GM19238 (cell line): ENCODE results near the gene ARL6.

ENCODE experiments used
- DNase-seq: peaks from one replicate; pipeline ENCODE4 v3.0.0; 2011; ENCODE audit warnings: low spot score; ENCODE audit not compliant: insufficient read length

ARL6 gene

GRCh38 chr3:97764407-97765238, at the start of gene ARL6:
ARL6 (plus strand) TSS chr3:97764758; CDS start chr3:97768108, 3,350 bp downstream.
- peak; percentile 59 for DNase-seq

GRCh38 chr3:97719156-97719821, 45.3 kb upstream of the ARL6 start:
- DNase-seq = peak; percentile 12

GRCh38 chr3:97720417-97720816, 44.1 kb upstream of the ARL6 start:
- no peak for DNase-seq

- no peak for DNase-seq
These were observed 43.1 kb upstream of the ARL6 start for GRCh38 chr3:97721446-97721845.

DNA sequence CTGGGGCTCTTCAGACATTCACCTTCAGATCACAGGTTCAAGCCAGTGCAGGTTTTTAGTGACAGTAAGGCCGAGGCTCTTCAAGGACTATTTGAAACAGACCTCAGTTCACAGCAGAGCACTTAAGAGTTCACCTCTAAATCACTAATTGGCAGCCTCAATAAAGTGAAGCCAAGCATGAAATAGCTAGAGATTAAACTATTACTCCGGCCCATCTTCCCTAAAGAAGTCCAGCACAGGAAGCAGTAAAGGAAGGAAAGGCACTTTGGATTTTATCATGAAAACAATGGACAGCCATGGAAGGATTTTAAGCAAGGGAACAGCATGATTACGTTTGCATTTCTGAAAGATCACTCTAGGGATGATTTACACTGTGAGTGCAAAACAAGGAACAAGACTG, 27.6 kb upstream of the ARL6 start:
- DNase-seq = no peak

DNA sequence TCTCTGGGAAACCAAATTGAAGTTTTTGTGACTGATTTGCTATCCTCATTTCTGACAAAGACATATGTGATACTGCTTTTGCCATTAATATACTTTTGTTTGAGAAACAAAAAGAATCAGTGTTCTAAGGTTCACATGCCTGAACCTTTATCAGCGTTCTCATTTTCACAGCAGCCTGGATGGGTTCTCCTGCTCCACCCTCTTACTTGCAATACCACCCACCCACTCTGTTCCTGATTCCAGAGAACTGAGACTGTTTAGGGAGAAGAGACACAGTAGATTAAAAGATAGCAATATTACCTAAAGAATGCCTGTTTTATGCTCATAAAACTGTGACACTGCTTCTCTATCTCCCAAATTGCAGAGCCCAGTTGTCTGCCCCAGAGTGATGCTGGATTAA, 25.8 kb upstream of the ARL6 start:
- no peak for DNase-seq

GRCh38 chr3:97742036-97742435, 22.5 kb upstream of the ARL6 start:
- no peak for DNase-seq

GRCh38 chr3:97744289-97744688, 20.3 kb upstream of the ARL6 start:
- no peak for DNase-seq

DNA sequence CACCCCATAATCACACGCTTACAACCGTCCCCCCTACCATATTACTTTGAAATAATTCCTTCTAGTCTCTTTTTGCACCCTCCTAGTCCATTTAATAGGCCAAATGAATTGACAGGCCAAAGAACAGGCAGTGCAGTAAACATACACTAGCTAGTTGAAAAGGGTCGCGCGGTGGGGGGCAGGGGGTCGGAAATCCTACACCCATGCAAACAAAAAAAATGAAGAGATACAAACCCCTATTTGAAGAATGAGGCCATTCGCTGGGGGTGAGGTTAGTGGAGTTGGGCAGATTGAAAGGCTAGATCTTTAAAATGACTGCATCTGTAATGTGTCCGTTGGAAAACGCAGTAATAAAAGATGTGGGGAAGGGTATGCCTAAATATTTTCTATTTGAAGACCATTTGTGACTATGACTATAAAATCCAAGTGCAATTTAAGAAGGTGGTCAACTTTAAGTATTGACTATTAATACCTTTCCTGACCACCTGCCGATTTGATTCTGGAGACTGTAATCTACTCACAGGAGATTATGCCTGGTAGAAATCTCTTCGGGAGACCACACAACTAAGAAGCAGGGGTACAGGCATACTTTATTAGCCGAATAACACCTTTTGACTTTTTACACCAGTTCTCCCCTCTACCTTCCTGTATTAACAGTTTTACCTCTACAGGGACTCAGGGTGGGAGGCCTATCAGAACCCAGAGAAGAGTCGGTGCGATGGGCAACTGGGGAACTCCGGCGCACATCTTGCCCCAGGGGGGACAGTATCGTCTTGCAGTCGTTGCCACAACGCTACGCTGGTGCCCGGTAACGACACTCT, 762 bp upstream of the ARL6 start:
- no peak for DNase-seq

- no peak for DNase-seq
These were observed 778 bp downstream of the ARL6 start for GRCh38 chr3:97765336-97765735.

DNA sequence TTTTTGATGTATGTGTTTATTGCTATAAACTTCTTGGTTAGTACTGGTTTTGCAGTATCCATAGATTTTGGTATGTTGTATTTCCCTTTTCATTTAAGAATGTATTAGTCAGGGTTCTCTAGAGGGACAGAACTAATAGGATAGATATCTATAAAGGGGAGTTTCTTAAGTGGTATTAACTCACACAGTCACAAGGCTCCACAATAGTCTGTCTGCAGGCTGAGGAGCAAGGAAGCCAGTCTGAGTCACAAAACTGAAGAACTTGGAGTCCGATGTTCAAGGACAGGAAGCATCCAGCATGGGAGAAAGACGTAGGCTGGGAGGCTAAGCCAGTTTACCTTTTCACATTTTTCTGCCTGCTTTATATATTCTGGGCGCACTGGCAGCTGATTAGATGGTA, 8.4 kb downstream of the ARL6 start:
- DNase-seq = no peak

DNA sequence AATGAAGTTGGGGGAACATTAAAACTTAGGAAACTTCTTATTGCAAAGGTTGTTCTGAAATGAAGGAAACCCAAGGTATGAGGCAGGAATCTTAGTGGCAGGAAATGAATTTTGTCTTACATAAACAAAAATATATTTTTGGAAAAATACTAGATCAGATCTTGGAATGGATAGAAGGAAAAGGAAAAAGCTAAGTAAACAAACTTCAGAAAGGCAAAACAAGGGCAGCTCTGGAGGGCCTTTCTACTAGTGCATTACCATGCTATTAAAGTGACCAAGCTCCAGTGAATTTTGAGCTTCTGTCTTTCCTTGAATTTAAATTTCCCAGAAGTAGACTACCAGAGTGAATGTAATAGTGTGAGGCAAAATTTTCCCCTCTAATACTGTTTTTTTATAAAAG, 13.6 kb downstream of the ARL6 start:
- no peak for DNase-seq

DNA sequence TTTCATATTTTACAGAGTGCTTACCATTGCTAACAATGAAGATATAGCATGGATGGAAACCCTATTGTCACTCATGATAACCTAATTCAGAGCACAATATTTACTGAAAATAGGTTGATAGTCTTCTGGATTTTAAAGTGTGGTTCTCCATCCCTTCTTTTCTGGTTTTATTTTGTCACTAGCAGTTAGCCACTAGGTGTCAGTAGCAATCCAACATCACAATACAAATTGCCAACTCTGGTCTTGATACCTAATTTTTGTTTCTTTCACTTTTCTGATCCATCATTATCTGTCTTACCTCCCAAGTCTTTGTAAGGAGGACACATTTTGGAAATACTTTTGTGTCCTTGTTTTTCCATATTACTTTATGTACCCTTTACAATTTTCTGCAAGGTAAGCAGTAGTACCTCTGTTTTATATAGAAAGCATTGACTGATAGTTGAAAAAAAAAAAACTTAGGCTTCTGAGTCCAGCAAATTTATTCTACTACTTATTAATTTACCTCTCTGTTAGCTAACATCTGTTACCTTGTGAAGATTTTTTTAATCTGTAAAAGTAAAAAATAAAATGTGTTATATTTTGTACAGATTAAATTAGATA, 29.0 kb downstream of the ARL6 start:
- DNase-seq = no peak

- no peak for DNase-seq
These were observed 31.4 kb downstream of the ARL6 start for GRCh38 chr3:97795951-97796350.

- no peak for DNase-seq
These were observed 39.9 kb downstream of the ARL6 start for GRCh38 chr3:97804471-97804870.

DNA sequence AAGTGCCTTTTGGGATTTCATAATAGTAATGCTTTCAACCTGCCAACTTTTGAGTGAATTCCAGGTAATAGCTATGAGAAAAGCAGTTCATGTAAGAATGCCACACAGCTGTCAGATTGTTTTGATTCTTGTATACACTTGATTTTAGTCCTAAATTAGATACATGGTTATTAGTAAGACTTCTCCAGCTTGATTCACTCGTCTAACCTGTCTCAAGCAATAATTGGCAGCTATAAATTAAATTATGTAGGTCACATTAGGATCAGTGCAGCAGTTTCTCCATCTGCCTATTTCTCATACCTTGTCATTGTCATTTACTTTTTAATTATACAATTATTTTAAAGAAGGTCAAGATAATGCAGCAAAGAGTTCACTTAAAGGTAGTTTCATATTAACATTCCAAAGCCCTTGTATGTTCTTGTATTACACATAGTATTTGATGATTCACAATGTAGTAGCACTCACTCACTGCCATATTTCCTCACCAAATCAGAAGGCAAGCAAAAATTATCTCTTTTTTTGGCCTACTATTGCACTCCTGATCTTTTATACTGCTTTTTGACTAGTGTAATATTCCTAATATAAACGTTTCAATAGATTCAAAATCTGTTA, 46.3 kb downstream of the ARL6 start:
- no peak for DNase-seq

- DNase-seq = no peak
These were observed 50.8 kb downstream of the ARL6 start for GRCh38 chr3:97815149-97815917.

DNA sequence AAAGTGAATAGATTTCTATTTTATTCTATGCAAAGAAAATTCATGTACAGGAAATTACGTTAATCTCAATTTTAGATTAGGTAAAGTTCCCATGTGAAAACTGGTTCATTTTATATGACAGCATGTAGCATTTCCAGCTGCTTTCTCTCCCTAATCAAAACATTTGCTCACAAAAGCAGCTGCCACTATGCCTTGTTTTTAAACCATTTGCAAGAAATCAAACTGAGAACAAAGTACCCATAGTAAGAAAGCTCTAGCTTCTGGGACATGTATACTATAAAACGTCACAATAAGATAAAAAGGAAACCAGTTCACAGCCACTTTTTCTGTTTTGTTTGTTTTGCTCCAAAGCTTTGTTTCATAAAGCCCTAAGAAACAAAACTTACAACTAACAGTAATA, 52.3 kb downstream of the ARL6 start:
- no peak for DNase-seq

DNA sequence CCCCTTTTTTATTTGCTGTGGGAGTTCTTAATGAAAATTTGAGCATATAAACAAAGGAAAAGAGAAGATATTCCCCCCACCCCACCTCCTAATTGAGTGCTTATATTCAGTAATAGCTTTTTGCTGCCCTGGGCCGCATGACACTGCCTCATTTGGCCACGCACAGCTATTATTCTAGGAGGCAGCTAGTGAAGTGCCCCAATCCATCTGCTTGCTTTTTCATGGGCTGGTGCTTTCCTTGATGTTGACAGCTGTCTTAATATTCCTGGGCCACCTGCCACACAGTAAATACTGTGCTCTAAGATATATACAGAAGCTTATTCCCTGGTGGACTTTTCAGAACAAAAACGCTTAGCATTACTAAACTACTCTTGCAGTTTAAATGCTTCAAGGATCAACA, 53.4 kb downstream of the ARL6 start:
- DNase-seq = no peak

DNA sequence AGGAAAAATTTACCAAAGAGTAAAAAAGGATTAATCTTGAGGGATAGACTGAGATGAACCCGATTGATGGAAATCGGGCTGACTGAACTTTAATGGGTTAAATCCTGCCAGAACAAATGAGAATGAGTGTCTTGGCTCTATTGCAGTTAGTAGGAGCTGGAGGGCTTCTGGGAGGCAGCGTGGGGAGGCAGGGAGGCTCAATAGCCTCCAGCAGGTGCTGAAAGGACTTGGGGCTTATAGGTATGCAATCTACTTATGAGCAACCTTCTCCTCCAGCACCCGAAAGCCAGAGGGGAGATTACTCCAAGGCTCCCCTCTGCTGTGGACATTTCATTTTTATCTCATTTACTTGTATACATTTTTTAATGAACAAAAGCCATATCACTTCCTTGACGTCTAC, 56.2 kb downstream of the ARL6 start:
- DNase-seq = no peak
